Right ventricle myocardium inferior (tissue), 1 donor: Measurements from ENCODE around the gene FAM72B. TPM values are rescaled to one million over a fixed set of nuclear protein-coding genes. Genes with fewer than 3 reads are reported as not detected.
A peak's percentile ranks its signal among the peaks of the same experiment; 100 is the strongest.
"Not testable (repeated sequence)": the region's sequence is repeated elsewhere in the genome, so short reads cannot be mapped to it uniquely, and the experiment has no call there.

Experiments
- ATAC-seq: fragments of 200-7000 bp; cut with Tn5 transposase; one replicate; pipeline ENCODE4 v1.9.1; 2020; ENCODE audit warnings: mild to moderate bottlenecking, moderate library complexity
- DNase-seq: peaks from one replicate; pipeline ENCODE4 v3.0.0; 2021; ENCODE audit errors: missing footprints
- intact Hi-C: fragments of 100-400 bp; cut with DNase I; formaldehyde crosslinking; loops from one replicate; pipeline ENCODE4 v1.11.0; 2022
- long read RNA-seq: library from polyadenylated mRNA; unstranded; transcript quantifications from one replicate; pipeline ENCODE4 v2.0.0, GENCODE V29; 2021
- total RNA-seq: library from RNA; stranded (reverse); fragmentation: NEBNext Ultra II Directional; extraction: Animal tissue kit (Norgen Biotek cat#: 25700); gene quantifications from one replicate; pipeline ENCODE4 v1.2.1, GENCODE V29; 2021
- donor health status: DM: no; HTN: yes; CAD: no; lungs with severe emphysema.

The FAM72B gene
- total RNA-seq = 0.43 TPM
- long read RNA-seq = 0 reads

DNA sequence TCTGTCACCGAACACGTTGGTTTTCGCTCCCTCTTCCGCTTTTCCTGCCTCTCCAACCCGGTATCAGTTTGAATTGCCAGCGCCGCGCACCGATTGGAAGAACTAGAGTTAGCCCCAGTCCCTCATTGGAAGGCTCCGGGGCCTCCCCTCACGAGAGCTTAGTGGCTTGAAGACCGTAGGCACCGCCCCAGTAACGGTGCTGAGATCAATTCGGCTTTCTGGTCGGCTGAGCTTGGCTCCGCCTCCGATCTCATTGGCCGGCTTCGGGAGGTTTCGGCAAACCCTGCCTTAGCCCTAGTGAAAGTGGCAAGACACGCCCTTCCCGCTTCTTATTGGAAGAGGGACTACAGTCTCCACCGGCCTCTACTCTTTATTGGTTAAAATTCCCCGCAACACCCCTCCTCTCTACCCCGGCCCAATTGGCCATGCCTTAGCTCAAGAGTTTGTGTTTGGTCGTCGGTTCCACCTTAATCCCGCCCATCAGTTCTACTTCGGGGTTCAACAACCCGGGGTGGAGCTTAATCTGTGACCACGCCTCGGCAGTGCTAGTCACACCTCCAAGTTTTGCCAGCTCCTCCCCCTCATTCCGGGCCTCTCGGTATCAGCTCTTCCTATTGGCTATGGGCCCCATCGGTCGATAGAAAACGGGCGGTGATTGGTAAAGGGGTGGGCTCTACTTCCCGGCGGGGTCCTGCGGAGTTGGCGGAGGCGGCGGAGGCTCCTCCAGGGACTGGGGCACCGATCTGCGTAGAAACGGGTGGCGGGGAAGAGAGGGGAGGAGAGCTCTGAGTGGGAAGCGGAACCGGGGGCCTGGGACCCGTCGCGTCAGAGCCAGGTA lies at the start of gene FAM72B, which contains the start of gene SRGAP2C:
Gene FAM72B, minus strand, starts transcription at position 51 of the 838 bp plus-strand sequence. CDS start 851 bp downstream, outside the sequence.
Gene SRGAP2C, plus strand, starts transcription at position 686 of the 838 bp plus-strand sequence. CDS start 2,472 bp downstream, outside the sequence.
- DNase-seq (peak; percentile 93), ATAC-seq (peak; percentile 94)
- intact Hi-C loops = not testable (repeated sequence)

DNA sequence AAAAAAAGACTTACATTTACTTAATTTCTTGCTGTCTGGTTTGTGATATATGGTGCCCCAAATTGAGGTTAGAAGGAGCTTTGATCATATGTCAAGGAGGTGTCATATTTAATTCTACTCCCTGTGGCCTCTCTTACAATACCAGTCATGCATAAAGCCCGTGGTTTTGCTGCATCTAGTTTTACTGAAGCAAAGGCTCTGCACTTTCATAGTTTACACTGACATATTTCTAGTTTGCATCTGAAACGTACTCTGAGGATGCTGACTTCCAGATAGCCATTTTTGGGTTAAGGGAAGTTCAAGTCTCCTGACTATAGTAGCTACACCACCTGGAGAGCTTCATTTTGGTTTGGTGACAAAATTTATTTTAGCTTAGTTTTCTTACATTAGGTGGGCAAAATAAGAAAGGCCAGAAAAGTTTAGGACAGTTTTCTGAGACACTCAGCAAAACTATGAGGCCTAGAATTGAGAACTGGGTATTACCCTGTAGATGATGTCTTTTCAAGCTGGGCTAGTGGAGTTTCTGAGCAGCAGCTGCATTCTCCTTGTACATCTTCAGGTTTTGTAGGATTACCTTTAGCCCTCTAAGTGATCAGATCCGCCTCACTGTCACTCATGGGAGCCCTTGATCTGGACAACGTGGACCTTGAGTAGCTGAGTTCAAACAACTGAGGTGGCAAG lies 48.4 kb upstream of the FAM72B start:
- intact Hi-C loops, DNase-seq, ATAC-seq: not testable (repeated sequence)

DNA sequence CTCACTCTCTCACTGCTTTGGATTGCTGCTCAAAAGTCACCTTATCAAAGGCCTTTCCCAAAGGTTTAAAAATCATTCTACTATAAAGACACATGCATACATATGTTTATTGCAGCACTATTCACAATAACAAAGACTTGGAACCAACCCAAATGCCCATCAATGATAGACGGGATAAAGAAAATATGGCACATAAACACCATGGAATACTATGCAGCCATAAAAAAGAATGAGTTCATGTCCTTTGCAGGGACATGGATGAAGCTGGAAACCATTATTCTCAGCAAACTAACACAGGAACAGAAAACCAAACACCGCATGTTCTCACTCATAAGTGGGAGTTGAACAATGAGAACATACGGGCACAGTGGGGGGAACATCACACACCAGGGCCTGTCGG lies 46.5 kb upstream of the FAM72B start:
- ATAC-seq, DNase-seq, intact Hi-C loops: not testable (repeated sequence)

DNA sequence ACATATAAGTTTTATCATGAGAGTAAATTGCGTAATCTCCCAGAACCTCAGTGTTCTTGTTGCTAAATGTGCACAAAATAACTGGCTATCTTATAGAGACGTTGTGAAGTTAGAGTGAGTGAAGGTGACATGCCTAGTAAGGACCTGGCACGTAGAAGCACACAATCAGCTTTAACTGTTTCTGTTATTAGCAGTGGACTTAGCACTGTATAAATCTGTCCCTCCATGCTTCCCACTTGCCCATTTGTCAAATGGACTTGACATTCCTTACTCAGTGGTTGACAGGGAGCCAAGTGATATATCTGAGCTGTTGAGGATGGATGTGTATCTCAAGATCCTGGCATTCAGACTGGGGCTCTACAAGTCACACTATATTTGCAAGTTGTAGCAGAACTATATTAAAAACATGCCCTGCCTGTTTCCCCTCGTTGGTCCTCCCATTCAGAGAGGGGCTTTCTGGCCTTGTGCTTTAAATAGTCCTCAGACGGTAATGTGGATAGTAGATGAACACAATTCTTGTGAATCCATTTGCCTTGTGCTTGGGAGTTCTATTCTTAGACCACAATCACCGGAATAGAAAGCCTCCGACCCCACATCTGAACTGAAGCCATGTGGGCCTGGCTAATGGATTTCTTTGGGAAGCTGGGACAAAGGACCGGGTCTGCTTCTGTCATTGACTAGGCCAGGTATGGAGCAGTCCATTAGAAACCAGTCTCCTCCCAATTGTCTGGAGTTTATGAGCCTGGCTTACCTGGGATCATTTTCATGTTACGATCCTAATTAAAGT lies 43.6 kb upstream of the FAM72B start:
- DNase-seq, intact Hi-C loops: not testable (repeated sequence)
- peak; percentile 33 for ATAC-seq

DNA sequence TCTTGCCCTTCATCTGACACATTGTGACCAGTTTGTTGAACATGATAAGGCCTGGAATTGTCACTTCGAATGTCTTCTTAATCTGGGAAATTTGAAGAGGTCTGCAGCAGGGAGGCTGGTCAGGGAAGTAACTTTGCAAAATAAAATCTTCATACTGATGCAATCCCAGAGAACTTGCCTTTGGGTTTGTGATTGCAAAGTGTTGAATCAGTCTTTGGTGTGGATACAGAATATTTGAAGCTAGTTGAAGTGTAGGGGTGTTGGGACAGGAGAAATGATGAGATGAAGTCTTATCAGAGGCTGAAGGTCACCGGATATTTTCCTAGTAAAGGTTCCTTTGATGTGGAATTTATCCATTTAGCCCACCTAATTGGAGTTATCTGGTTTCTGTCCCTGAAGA lies 42.8 kb upstream of the FAM72B start:
- DNase-seq, ATAC-seq, intact Hi-C loops: not testable (repeated sequence)

DNA sequence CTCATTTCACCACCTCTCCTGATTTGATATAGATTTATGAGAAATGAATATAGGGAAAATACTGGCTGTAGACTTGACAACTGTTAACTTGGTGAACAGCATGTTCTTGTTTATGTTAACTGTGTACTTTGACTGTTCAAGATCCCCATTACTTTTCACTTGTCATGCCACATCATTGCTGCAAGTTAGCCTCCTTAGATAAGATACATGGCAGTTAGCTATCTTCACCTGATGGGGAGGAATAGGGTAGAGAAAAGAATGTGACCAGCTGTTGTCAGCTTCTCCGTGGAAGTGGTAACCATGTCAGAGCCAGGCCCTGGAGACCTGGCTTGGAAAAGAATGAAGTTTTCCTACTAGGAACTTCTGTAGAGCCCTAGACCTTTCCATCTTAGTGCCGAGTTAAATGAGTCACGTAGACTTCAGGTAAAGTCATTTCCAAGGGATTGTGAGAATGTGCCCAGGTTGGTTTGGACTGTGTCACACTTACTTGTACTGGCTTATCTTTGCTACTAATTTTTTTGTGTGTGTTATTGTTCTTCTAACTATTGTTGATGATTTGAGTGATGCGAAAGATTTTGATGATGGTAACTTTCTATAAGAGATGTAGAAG lies 42.3 kb upstream of the FAM72B start:
- DNase-seq, ATAC-seq, intact Hi-C loops: not testable (repeated sequence)

DNA sequence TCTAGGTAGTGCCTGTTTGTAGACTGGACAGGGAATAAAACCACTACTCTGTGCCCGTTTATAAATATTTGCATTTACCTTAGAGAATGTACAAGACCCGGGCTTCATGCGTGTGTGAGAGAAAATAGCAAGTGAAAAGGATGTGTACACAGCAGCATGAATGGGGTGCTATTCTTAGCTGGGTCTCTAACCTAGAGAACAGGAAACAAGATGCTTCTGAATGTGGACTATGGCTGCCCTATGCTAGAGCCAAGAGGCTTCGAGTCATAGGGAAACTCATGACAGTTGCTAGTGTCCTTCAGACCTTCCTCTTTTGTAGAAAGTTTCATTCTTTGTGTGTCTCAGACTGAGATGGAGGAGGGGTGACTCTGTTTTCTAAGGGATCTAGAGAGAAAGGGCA lies 40.6 kb upstream of the FAM72B start:
- ATAC-seq = peak; percentile 75
- DNase-seq, intact Hi-C loops: not testable (repeated sequence)

DNA sequence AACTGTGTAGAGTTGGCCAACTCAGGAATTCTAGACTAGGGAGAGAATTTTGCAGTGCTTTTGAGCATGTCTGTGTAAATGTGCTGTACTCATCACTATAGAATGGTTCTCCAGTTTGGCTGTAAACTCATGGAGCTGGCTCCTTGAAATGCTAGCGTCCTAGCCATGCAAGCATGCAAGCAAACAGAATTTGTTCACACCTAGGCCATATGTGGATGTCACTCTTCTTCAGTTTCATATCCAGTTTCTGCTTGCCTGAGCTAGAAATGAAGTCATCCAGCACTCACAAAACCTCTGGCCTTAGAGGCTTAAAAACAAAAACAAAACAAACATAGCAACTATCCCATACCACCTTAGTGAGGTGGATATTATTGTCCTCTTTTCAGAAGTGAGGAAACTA lies 37.6 kb upstream of the FAM72B start:
- ATAC-seq, DNase-seq, intact Hi-C loops: not testable (repeated sequence)

DNA sequence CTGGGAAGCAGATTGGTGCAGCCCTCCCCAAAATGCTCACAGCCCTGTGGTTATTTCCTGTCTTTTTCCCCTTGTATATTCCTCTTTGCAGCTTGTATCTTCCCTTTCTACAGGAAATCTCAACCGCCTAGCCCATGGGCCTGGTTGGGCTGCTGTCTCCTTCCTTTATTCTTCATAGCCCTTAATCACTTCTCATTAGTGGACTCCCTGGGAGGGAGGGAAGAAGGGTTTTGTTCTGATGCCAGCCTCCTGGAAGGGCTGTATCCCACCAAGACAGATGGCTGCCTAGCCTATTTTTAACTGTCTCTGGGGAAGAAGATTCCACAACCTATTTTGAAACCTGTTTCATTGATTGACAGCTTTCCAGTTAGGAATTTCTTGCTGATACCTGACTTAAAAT lies 32.5 kb upstream of the FAM72B start:
- DNase-seq, intact Hi-C loops, ATAC-seq: not testable (repeated sequence)

DNA sequence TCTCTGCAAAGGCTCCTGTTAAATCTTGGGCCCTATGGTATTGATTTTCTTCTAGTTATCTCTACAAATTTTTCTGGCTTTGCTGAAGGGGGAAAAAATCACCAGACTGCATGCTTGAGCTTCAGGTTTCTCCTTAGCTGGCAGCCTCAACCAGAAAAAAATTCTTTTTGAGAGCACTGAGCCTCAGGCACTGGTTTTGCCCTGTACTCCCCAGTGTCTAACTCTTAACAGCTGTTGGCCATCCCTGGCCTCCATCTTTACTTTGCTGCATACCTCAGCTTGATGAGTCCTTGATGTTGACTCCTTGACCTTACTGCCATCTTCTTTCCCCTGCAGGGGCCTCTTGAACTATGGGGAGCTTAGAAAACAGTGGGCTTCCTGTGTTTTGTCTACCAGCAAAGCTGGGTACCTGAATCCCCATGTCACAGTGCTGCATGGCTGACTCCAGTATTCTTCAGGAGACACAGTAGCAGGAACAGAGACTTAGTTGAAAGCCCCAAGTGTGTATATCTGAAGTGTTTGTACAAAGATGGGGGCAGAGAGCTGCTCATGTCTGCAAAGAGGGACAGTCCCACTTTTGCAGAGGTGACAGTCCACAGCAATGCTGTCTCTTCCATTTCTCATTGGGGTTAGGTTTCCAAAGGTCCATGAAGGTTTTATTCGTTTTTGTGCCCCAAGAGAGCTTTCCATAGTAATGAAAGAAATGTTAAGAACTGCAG lies 31.7 kb upstream of the FAM72B start:
- intact Hi-C loops, ATAC-seq, DNase-seq: not testable (repeated sequence)

DNA sequence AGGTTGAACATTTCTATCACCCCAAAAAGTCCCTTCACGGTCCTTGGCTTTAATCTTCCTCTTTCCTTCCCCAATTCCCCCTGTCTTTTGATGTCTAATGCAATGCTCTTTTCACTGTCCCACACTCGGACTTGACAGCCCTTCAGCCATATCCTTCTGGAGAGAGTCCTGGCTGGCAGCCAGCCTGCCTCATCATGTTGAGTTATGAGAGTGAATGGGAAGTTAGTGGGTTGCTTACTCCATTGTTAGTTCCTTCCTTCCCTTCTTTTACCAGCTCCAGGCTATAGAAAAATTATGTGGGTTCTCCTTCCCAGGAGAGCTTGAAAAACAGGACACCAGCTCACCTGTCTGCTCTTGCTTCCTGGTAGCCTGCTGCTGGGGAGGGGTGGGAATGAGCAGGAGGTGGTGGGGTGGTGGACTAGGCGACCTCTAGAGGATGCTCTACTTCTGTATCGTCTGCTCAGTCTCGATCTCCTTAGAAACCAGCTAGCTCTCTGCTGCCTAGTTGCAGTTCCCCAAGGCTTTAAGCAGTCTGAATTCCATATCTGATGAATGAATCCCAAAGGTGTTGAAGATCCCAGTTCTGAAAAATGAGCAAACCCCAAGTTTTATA lies 30.5 kb upstream of the FAM72B start:
- DNase-seq, intact Hi-C loops: not testable (repeated sequence)
- peak; percentile 71 for ATAC-seq

DNA sequence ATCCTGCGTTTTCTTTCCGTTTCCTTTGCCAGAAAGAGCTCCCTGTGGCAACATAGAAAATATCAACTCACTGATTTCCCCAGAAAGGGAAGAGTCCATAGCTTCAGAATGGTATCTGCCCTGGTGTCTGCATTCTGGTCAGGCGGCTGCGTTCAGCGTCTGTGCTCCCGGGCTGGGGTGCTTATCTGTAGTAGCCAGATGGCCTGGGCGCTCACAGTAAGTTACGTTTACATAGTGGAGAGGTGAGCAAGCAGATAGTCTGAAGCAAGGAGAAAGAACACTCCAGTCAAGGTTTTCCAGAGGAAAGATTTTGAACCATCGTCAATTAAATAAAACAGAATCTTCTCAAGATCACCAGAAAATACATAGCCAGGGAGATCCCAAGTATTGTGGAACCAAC lies 29.4 kb upstream of the FAM72B start:
- intact Hi-C loops, ATAC-seq, DNase-seq: not testable (repeated sequence)

DNA sequence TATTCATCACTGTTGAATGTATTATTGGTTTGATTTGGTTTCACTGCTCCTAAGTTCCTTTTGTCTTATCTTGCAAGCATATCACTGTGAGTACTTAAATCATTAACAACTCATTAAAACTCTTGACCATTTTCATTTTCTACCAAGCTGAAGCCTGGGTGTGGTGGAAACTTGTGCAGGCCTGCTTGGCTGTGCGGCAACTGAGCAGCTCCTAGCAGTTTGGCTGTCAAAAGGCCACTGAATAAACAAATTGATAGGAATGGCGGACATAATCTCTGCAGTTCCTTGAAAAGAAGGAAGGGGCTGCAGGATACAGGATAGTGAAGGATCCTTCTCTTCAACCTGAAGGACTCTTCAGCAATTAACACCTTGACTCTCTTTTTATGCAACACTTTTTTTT lies 26.6 kb upstream of the FAM72B start:
- ATAC-seq, DNase-seq, intact Hi-C loops: not testable (repeated sequence)

DNA sequence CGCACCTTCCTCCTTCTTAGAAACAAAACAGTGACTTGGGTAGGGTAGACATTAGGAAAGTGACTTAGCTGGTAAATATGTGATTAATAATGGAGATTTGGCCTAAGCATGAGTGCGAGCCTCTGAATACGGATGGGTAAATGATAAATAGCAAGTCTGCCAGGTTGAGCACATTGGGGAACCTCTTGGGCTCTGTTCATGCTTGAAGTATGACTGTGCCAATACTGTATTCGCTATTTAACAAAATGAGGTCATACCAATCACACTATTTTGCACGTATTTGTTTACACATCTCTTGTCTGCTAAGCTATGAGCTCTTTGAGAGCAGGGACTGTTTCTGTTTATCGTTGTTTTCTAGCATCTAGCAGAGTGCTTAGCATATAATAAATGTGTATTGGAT lies 24.2 kb upstream of the FAM72B start:
- ATAC-seq, intact Hi-C loops, DNase-seq: not testable (repeated sequence)

DNA sequence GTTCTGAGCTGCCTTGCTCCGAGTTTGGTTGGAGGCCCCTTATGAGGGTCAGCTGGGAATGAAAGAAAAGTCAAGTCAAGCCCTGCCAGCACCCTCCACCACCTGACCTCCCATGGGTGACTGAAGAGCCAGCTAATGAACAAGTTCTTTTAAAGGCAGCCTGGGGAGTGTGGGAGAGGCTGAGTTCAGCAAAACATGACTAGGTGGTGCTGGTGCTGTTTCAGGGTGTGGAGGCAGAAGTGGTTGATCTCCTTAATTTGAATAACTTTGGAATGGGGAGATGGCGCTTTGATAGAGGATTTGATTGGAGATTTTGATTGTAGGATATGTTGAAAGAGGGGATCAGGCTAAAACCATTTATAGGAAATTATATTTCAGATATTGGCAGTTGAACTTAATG lies 23.2 kb upstream of the FAM72B start:
- DNase-seq, intact Hi-C loops, ATAC-seq: not testable (repeated sequence)

DNA sequence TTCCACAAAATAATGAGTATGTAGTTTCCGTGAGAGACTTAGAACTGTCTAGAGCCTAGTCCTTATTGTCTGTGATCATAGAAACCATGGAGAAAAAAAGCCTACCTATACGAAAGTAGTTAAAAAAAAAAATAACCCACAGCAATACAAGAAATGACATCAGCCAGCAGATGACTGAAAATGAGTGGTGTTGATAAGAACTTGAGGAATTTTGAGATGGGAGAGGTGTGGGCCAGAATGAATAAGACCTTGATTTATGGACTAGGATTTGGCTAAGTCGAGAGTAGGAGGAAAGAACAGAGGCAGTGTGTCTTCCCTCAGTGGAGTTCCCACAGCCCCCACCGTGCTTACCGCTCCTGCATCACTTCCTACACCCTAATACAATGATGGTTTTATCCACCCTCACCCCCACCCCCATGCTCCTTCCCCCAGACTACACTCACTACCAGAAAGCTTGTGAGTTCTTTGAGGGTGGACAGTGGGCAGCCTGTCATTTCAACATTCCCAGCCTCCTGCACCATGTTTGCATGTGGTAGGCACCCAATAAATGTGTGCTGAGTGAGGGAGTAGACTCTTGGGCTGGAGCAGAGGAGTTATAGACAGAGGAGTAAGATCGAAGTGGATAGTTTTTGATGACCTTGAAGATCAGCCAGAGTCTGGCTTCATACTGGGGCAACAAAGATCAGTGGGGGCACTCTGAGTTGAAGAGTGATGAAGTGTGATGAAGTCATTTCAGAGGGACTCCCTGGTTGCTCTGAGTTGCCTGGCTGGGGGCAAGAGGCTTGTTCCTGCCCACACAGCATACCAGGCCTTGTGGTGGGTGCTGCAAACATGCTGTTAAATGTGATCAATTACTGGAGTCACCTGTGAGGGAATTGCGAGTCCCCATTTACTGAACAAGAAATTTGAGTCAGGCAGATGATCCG lies 21.9 kb upstream of the FAM72B start:
- ATAC-seq, intact Hi-C loops, DNase-seq: not testable (repeated sequence)
